Upper lobe of left lung (tissue), 6 donors: ENCODE measurements around the gene LSM14B. TPM values are rescaled to one million over a fixed set of nuclear protein-coding genes. Genes with fewer than 3 reads are reported as not detected.
A peak's percentile ranks its signal among the peaks of the same experiment; 100 is the strongest.
"Not testable (repeated sequence)": the region's sequence is repeated elsewhere in the genome, so short reads cannot be mapped to it uniquely, and the experiment has no call there.

ENCODE experiments used
- ATAC-seq, 2 donors: fragments of 200-7000 bp; cut with Tn5 transposase; one replicate each; pipeline ENCODE4 v1.9.1; 2022; ENCODE audit warnings: mild to moderate bottlenecking in 2 of 2, moderate library complexity in 2 of 2; ENCODE audit not compliant: low FRiP score in 2 of 2
- DNase-seq, 2 donors: peaks; one replicate each; pipeline ENCODE4 v3.0.0-alpha.2; 2019 to 2020
- H3K27ac ChIP-seq, 4 donors: fragments of 200-600 bp; sonication (generic); one replicate each; pipeline ENCODE4 v1.5.1; 2016 to 2019
- H3K27me3 ChIP-seq, 4 donors: fragments of 200-600 bp; sonication (generic); one replicate each; pipeline ENCODE4 v1.5.1; 2017 to 2019
- H3K36me3 ChIP-seq, 4 donors: fragments of 200-600 bp; sonication (generic); one replicate each; pipeline ENCODE4 v1.5.1; 2016 to 2019
- H3K4me1 ChIP-seq, 4 donors: fragments of 200-600 bp; sonication (generic); one replicate each; pipeline ENCODE4 v1.5.1; 2018 to 2019
- H3K4me3 ChIP-seq, 4 donors: fragments of 200-600 bp; sonication (generic); one replicate each; pipeline ENCODE4 v1.5.1; 2017 to 2019; ENCODE audit warnings: mild to moderate bottlenecking in 2 of 4, moderate library complexity in 1 of 4
- H3K9me3 ChIP-seq, 4 donors: fragments of 200-600 bp; sonication (generic); one replicate each; pipeline ENCODE4 v1.5.1; 2018 to 2019
- EP300 ChIP-seq, 4 donors: sonication (generic); formaldehyde crosslinking; IDR thresholded peaks; one replicate each; pipeline ENCODE4 v1.5.1; 2017; ENCODE audit warnings: antibody characterized with exemption in 4 of 4, control low read depth in 2 of 4
- POLR2A ChIP-seq, 4 donors: fragments of 450-650 bp; IDR thresholded peaks; one replicate each; pipeline ENCODE4 v1.5.1; 2016 to 2017; ENCODE audit warnings: antibody characterized with exemption in 4 of 4, mild to moderate bottlenecking in 2 of 4
- POLR2AphosphoS5 ChIP-seq, 2 donors: sonication (generic); formaldehyde crosslinking; IDR thresholded peaks; one replicate each; pipeline ENCODE4 v1.5.1; 2017; ENCODE audit warnings: antibody characterized with exemption in 2 of 2
- WGBS, 2 donors: methylation state at CpG; one replicate each; pipeline ENCODE4 v1.1.5; 2017 to 2018; 5-methylcytosine and 5-hydroxymethylcytosine counted together
- total RNA-seq, 6 donors: library from RNA; depleted of rRNA in 4 of 6; stranded (reverse); fragments of >200 nt in 4 of 6; gene quantifications; one replicate each; pipeline versions ENCODE4 v1.1.0 to v1.2.1, GENCODE V29; 2016 to 2021
- TF ChIP-seq, protein P1 (sequence below), 6 experiments: fragments of 450-650 bp in 4 of 6; fragments of 200-600 bp in 2 of 6; sonication (generic) in 2 of 6; IDR thresholded peaks; one replicate each; pipeline ENCODE4 v1.5.1; 2016 to 2019; ENCODE audit warnings: antibody characterized with exemption in 6 of 6
- donor health status: DM: no; HTN: no; CAD: no; lungs with moderate emphysema.
- donor health status: DM: no; HTN: yes; CAD: no; lungs with severe emphysema.

Gene LSM14B
- 10 to 100 TPM; 27.8 to 46.3 (median 36.4) TPM for total RNA-seq

GRCh38 chr20:62121776-62122653 lies at the start of gene LSM14B:
Gene LSM14B, plus strand, starts transcription at chr20:62122475. Its CDS starts 192 bp downstream, at chr20:62122667.
- 0 to 1% methylated on average over 13 to 32 of the region's 124 CpGs for WGBS, 2 donors
- Histone ChIP-seq H3K4me1 (peaks cover 17 to 23% (median 19%) of the 10 kb centered on the region in 4 donors), H3K27ac (peak within 1 kb of the TSS; percentile 90 to 97 (median 94)), H3K27me3 (peaks cover 0 to 3% (median 0%) of the 10 kb centered on the region in 4 donors), H3K36me3 (peaks cover 13 to 27% (median 18%) of the 10 kb centered on the region in 4 donors), H3K4me3 (peak within 1 kb of the TSS; percentile 76 to 99 (median 91)), H3K9me3 (no peaks in the 10 kb centered on the region)
- DNase-seq (peak; percentile 96 to 100), ATAC-seq (peak; percentile 93 to 95)
- TF ChIP-seq EP300 (IDR thresholded peaks at IDR 0.05) (no peak), POLR2A (IDR thresholded peaks at IDR 0.05) (peak in 2 of 4 donors; percentile 52 to 68), POLR2AphosphoS5 (IDR thresholded peaks at IDR 0.05) (peak; percentile 22 to 40)
- TF ChIP-seq, protein P1, sequence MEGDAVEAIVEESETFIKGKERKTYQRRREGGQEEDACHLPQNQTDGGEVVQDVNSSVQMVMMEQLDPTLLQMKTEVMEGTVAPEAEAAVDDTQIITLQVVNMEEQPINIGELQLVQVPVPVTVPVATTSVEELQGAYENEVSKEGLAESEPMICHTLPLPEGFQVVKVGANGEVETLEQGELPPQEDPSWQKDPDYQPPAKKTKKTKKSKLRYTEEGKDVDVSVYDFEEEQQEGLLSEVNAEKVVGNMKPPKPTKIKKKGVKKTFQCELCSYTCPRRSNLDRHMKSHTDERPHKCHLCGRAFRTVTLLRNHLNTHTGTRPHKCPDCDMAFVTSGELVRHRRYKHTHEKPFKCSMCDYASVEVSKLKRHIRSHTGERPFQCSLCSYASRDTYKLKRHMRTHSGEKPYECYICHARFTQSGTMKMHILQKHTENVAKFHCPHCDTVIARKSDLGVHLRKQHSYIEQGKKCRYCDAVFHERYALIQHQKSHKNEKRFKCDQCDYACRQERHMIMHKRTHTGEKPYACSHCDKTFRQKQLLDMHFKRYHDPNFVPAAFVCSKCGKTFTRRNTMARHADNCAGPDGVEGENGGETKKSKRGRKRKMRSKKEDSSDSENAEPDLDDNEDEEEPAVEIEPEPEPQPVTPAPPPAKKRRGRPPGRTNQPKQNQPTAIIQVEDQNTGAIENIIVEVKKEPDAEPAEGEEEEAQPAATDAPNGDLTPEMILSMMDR (IDR thresholded peaks at IDR 0.05): peak in 2 of 6 experiments; percentile 11 to 24

- Histone ChIP-seq H3K36me3 (no peaks in the 10 kb centered on the region), H3K9me3 (peaks cover 7 to 28% (median 27%) of the 10 kb centered on the region in 4 donors), H3K4me3 (no peak overlapping the region), H3K27ac (no peak overlapping the region), H3K27me3 (no peaks in the 10 kb centered on the region), H3K4me1 (no peaks in the 10 kb centered on the region)
- no peak for DNase-seq
- ATAC-seq: no peak
- 89 to 97% methylated on average over 5 of the region's 5 CpGs for WGBS, 2 donors
- TF ChIP-seq, protein P1 (IDR thresholded peaks at IDR 0.05): no peak
- TF ChIP-seq POLR2A (IDR thresholded peaks at IDR 0.05): no peak
- no peak for TF ChIP-seq POLR2AphosphoS5 (IDR thresholded peaks at IDR 0.05)
- TF ChIP-seq EP300 (IDR thresholded peaks at IDR 0.05): no peak
These were observed 49.0 kb upstream of the LSM14B start for GRCh38 chr20:62073323-62073722.

GRCh38 chr20:62079166-62079565 lies 43.1 kb upstream of the LSM14B start:
- TF ChIP-seq POLR2AphosphoS5 (IDR thresholded peaks at IDR 0.05) (no peak), POLR2A (IDR thresholded peaks at IDR 0.05) (no peak)
- H3K27me3 ChIP-seq: no peaks in the 10 kb centered on the region
- no peak overlapping the region for H3K4me3 ChIP-seq
- no peaks in the 10 kb centered on the region for H3K4me1 ChIP-seq
- no peak for DNase-seq
- no peaks in the 10 kb centered on the region for H3K36me3 ChIP-seq
- 100% methylated on average over 1 of the region's 1 CpG for WGBS, 2 donors
- H3K9me3 ChIP-seq: peaks cover 7 to 24% (median 20%) of the 10 kb centered on the region in 4 donors
- no peak overlapping the region for H3K27ac ChIP-seq
- no peak for ATAC-seq

DNA sequence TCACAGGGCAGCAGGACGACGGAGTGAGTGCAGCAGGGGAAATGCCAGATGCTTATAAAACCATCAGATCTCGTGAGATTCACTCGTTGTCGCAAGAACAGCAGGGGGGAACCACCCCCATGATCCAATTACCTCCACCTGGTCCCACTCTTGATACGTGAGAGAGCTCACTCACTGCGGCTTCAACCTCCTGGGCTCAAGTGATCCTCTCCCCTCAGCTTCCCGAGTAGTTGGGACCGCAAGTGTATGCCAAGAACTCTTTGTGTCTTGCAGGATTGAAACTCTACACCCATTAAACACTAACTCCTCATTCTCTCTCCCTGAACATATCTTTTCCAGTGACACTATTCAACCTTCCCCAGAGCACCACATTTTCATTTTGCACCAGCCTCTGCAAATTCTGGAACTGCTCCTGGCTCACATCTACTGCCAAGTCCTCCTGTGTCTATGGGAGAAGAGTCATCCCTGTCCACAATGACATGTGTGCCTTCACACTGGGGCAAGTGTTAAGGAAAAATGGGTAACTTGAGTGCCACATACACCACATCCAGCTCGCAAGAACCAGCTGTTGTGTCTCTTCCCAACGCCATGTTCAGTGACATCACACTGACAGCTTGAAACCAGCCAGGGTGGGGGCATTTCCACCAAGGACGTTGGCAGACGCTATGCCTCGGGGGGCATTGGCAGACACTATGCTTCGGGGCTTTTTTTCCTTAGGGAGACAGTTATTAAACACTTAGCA lies 41.9 kb upstream of the LSM14B start:
- H3K4me1 ChIP-seq: no peaks in the 10 kb centered on the region
- no peaks in the 10 kb centered on the region for H3K27me3 ChIP-seq
- TF ChIP-seq POLR2AphosphoS5 (IDR thresholded peaks at IDR 0.05) (no peak), EP300 (IDR thresholded peaks at IDR 0.05) (no peak), POLR2A (IDR thresholded peaks at IDR 0.05) (no peak)
- TF ChIP-seq, protein P1 (IDR thresholded peaks at IDR 0.05): no peak
- no peak for ATAC-seq
- 58 to 64% methylated on average over 13 to 15 of the region's 15 CpGs for WGBS, 2 donors
- H3K36me3 ChIP-seq: no peaks in the 10 kb centered on the region
- H3K4me3 ChIP-seq: no peak overlapping the region
- H3K9me3 ChIP-seq: peaks cover 5 to 13% (median 12%) of the 10 kb centered on the region in 4 donors
- H3K27ac ChIP-seq: no peak overlapping the region
- DNase-seq: no peak

GRCh38 chr20:62083312-62083711 lies 39.0 kb upstream of the LSM14B start:
- Histone ChIP-seq H3K4me1 (no peaks in the 10 kb centered on the region), H3K27me3 (no peaks in the 10 kb centered on the region), H3K36me3 (no peaks in the 10 kb centered on the region), H3K4me3 (no peak overlapping the region), H3K9me3 (peaks cover 0 to 5% (median 0%) of the 10 kb centered on the region in 4 donors), H3K27ac (no peak overlapping the region)
- no peak for DNase-seq
- no peak for ATAC-seq
- TF ChIP-seq, protein P1 (IDR thresholded peaks at IDR 0.05): no peak
- TF ChIP-seq POLR2AphosphoS5 (IDR thresholded peaks at IDR 0.05): no peak
- no peak for TF ChIP-seq POLR2A (IDR thresholded peaks at IDR 0.05)
- no peak for TF ChIP-seq EP300 (IDR thresholded peaks at IDR 0.05)
- 60 to 73% methylated on average over 5 of the region's 5 CpGs for WGBS, 2 donors

GRCh38 chr20:62084224-62084623 lies 38.1 kb upstream of the LSM14B start:
- not testable (repeated sequence) for ATAC-seq, DNase-seq, H3K27me3 ChIP-seq, H3K27ac ChIP-seq, H3K4me3 ChIP-seq, H3K4me1 ChIP-seq, H3K9me3 ChIP-seq, H3K36me3 ChIP-seq
- 91 to 92% methylated on average over 9 of the region's 9 CpGs for WGBS, 2 donors
